Esophagus muscularis mucosa (tissue), 4 donors: ENCODE results near the gene CLDN34. TPM values are rescaled to one million over a fixed set of nuclear protein-coding genes. Genes with fewer than 3 reads are reported as not detected.

Experiments
- DNase-seq: peaks from one replicate; pipeline ENCODE4 v3.0.0-alpha.2; 2017; ENCODE audit errors: extremely low spot score
- H3K27ac ChIP-seq, 4 donors: fragments of 200-600 bp; sonication (generic); replicated peaks in 1 of 4; 1 replicate in 3 of 4; 2 replicates in 1 of 4; pipeline ENCODE4 v1.5.1; 2016 to 2019; ENCODE audit warnings: mild to moderate bottlenecking in 1 of 4
- H3K27me3 ChIP-seq, 4 donors: fragments of 200-600 bp; sonication (generic); one replicate each; pipeline versions ENCODE4 v1.5.1 to v1.6.0; 2016 to 2019
- H3K36me3 ChIP-seq, 4 donors: fragments of 200-600 bp; sonication (generic); one replicate each; pipeline ENCODE4 v1.5.1; 2016 to 2019
- H3K4me1 ChIP-seq, 4 donors: fragments of 200-600 bp; sonication (generic); one replicate each; pipeline ENCODE4 v1.5.1; 2016 to 2019
- H3K4me3 ChIP-seq, 4 donors: fragments of 200-600 bp; sonication (generic); 1 replicate in 2 of 4; 2 replicates in 2 of 4; pipeline ENCODE4 v1.5.1; 2016 to 2019; ENCODE audit warnings: mild to moderate bottlenecking in 4 of 4, moderate library complexity in 1 of 4
- H3K9me3 ChIP-seq, 4 donors: fragments of 200-600 bp; sonication (generic); 1 replicate in 3 of 4; 2 replicates in 1 of 4; pipeline ENCODE4 v1.5.1; 2016 to 2019
- EP300 ChIP-seq: sonication (generic); formaldehyde crosslinking; IDR thresholded peaks from one replicate; pipeline ENCODE4 v1.6.1; 2017; ENCODE audit warnings: antibody characterized with exemption
- POLR2A ChIP-seq: fragments of 450-650 bp; IDR thresholded peaks from one replicate; pipeline ENCODE4 v1.6.1; 2017; ENCODE audit warnings: antibody characterized with exemption, moderate library complexity, mild to moderate bottlenecking, low read depth
- POLR2AphosphoS5 ChIP-seq, 2 donors: sonication (generic); formaldehyde crosslinking; IDR thresholded peaks; one replicate each; pipeline ENCODE4 v1.6.1; 2017; ENCODE audit warnings: antibody characterized with exemption in 2 of 2
- WGBS: methylation state at CpG from one replicate; pipeline ENCODE4 v1.1.5; 2018; 5-methylcytosine and 5-hydroxymethylcytosine counted together
- intact Hi-C: fragments of 100-400 bp; cut with DNase I; formaldehyde crosslinking; loops from one replicate; pipeline ENCODE4 v1.15.1; 2023
- total RNA-seq, 4 donors: library from RNA; depleted of rRNA; stranded (reverse); fragments of >200 nt; gene quantifications; one replicate each; pipeline versions ENCODE4 v1.1.0 to v1.2.1, GENCODE V29; 2016
- TF ChIP-seq, protein P1 (sequence below), 3 experiments: fragments of 200-600 bp in 2 of 3; fragments of 450-650 bp in 1 of 3; sonication (generic) in 2 of 3; IDR thresholded peaks; one replicate each; pipeline ENCODE4 v1.5.1; 2017 to 2019; ENCODE audit warnings: antibody characterized with exemption in 3 of 3, mild to moderate bottlenecking in 2 of 3, moderate library complexity in 1 of 3

The CLDN34 gene
- total RNA-seq, 4 donors from 2014 or later = 0.66 TPM; not detected in 3

DNA sequence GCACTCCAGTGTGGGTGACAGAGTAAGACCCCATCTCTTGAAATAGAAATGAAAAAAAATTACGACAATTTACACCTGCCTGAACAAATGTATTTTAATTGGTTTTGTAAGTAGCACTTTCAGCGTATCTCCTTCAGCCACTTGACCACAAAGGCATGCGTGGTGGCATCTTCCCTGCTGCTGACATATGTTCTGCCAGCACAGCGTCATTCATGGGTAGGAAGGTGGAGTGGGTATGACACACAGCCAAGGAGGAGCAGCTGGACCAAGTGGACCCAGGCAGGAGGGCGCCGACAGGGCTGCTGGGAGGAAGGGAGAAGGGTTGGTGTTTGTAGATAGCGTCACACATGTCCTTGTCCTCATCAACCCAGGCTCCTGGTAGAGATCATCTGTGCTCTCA is 28.6 kb upstream of the CLDN34 start:
- no peak for TF ChIP-seq EP300
- TF ChIP-seq POLR2A = no peak
- TF ChIP-seq POLR2AphosphoS5 (IDR thresholded peaks at IDR 0.05) = no peak
- TF ChIP-seq, protein P1, sequence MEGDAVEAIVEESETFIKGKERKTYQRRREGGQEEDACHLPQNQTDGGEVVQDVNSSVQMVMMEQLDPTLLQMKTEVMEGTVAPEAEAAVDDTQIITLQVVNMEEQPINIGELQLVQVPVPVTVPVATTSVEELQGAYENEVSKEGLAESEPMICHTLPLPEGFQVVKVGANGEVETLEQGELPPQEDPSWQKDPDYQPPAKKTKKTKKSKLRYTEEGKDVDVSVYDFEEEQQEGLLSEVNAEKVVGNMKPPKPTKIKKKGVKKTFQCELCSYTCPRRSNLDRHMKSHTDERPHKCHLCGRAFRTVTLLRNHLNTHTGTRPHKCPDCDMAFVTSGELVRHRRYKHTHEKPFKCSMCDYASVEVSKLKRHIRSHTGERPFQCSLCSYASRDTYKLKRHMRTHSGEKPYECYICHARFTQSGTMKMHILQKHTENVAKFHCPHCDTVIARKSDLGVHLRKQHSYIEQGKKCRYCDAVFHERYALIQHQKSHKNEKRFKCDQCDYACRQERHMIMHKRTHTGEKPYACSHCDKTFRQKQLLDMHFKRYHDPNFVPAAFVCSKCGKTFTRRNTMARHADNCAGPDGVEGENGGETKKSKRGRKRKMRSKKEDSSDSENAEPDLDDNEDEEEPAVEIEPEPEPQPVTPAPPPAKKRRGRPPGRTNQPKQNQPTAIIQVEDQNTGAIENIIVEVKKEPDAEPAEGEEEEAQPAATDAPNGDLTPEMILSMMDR (IDR thresholded peaks at IDR 0.05) = no peak
- DNase-seq = no peak
- intact Hi-C loops = no loop called here
- no peak overlapping the region for H3K4me3 ChIP-seq
- no peaks in the 10 kb centered on the region for H3K9me3 ChIP-seq
- no peak overlapping the region for H3K27ac ChIP-seq
- H3K4me1 ChIP-seq = no peaks in the 10 kb centered on the region
- no peaks in the 10 kb centered on the region for H3K27me3 ChIP-seq
- 89% methylated on average over 7 of the region's 7 CpGs for WGBS
- H3K36me3 ChIP-seq = peaks cover 0 to 9% (median 0%) of the 10 kb centered on the region in 4 donors

DNA sequence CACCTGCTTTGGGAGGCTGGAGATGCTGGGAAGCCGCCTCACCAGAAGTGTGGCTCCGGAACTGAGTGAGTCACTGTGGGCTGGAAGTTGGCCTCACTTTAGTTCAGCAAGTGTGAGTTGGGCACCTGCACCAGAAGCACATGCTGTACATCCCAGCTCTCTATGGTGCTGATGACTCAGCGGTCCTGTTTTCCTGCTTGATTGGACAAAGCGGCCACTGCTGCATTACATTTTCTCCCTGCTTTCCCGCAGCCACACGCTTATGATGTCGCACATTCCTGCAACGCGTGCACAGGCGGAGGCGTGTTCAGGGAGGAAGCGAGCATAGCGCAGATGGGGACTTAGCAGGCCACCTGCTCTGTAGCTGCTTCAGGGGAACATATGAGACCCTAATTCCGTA is 26.7 kb upstream of the CLDN34 start:
- Histone ChIP-seq H3K9me3 (no peaks in the 10 kb centered on the region), H3K4me3 (no peak overlapping the region), H3K4me1 (no peaks in the 10 kb centered on the region), H3K27me3 (no peaks in the 10 kb centered on the region), H3K36me3 (peaks cover 0 to 9% (median 0%) of the 10 kb centered on the region in 4 donors), H3K27ac (no peak overlapping the region)
- TF ChIP-seq, protein P1 (IDR thresholded peaks at IDR 0.05) = no peak
- TF ChIP-seq POLR2AphosphoS5 (IDR thresholded peaks at IDR 0.05) (no peak), EP300 (no peak), POLR2A (no peak)
- intact Hi-C loops = no loop called here
- WGBS = 94% methylated on average over 14 of the region's 14 CpGs
- DNase-seq = no peak

DNA sequence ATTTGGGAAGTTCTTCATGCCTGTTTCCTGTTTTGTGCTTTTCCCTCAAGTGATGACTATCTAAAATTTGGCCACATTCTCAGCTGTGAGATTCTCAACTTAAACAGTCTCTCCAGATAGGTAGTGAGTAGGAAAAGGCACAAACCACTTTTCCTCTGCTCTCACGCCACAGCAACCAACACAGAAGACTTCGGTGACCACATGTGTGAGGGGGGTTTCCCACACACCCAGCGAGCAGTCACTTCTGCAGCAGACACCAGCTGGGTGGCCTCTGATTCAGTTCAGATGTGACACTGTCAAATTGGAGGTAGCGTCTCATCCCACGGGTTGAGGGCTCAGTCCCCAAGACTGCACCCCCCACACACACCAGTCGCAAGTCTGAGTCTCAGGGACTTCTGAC is 25.1 kb upstream of the CLDN34 start:
- 96% methylated on average over 6 of the region's 6 CpGs for WGBS
- Histone ChIP-seq H3K27ac (no peak overlapping the region), H3K27me3 (peaks cover 0 to 5% (median 0%) of the 10 kb centered on the region in 4 donors), H3K4me1 (no peaks in the 10 kb centered on the region), H3K4me3 (no peak overlapping the region), H3K36me3 (peaks cover 0 to 9% (median 0%) of the 10 kb centered on the region in 4 donors), H3K9me3 (no peaks in the 10 kb centered on the region)
- no peak for TF ChIP-seq POLR2AphosphoS5 (IDR thresholded peaks at IDR 0.05)
- no peak for DNase-seq
- intact Hi-C loops = no loop called here

DNA sequence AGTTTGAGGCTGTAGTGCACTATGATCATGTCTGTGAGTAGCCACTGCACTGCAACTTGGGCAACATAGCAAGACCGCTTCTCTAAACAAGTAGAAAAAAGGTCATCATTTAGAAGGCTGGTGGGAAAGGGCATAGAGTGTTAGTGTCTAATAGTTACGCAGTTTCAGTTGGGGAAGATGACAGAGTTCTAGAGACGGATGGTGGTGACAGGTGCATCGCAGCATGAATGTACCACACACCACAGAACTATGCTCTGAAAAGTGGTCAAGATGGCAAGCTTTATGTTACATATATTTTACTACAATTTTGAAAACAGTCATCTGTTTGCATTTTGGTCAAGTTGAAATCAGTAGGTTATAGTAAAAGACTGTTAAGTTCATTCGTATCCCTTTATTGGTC is 23.7 kb upstream of the CLDN34 start:
- Histone ChIP-seq H3K9me3 (no peaks in the 10 kb centered on the region), H3K27me3 (peaks cover 0 to 5% (median 0%) of the 10 kb centered on the region in 4 donors), H3K4me3 (no peak overlapping the region), H3K36me3 (peaks cover 0 to 9% (median 0%) of the 10 kb centered on the region in 4 donors), H3K4me1 (no peaks in the 10 kb centered on the region), H3K27ac (no peak overlapping the region)
- TF ChIP-seq POLR2A (no peak), EP300 (no peak), POLR2AphosphoS5 (IDR thresholded peaks at IDR 0.05) (no peak)
- TF ChIP-seq, protein P1 (IDR thresholded peaks at IDR 0.05) = no peak
- WGBS = 91% methylated on average over 5 of the region's 5 CpGs
- intact Hi-C loops = no loop called here
- DNase-seq = no peak

DNA sequence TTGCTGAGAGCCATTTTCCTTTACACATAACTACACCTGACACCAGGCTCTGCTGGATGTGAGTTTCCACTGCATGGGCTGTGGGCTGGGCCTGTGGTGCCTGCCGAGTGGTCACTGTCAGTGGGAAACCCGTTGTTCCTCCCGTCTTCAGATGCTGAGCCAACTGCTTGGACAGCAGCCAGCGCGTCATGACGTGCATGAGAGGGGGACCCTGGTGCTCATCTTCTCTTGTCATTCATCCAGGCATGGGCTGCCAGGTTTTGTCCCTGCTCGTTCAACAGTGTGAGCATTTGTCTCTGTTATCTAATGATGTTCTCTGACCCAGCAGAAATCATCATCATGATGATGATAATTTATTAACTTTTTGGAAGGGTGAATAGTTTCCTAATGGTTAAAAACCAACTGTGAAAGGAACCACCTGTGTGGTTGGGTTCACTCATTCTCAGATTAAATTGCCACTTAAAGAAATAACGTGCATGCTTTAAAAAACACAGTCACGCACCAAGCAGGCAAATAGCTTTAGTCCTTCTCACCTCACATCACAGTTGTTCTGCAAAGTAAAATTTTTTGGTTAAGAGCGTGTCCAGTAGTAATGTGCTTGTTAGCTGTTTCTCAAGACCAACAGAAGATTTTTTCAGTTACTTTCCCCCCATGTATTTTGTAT is 19.9 kb upstream of the CLDN34 start:
- intact Hi-C loops = no loop called here
- Histone ChIP-seq H3K27me3 (peaks cover 0 to 5% (median 0%) of the 10 kb centered on the region in 4 donors), H3K9me3 (no peaks in the 10 kb centered on the region), H3K4me1 (no peaks in the 10 kb centered on the region), H3K27ac (no peak overlapping the region), H3K36me3 (no peaks in the 10 kb centered on the region), H3K4me3 (no peak overlapping the region)
- TF ChIP-seq, protein P1 (IDR thresholded peaks at IDR 0.05) = no peak
- TF ChIP-seq POLR2AphosphoS5 (IDR thresholded peaks at IDR 0.05) (no peak), POLR2A (no peak), EP300 (no peak)
- 70% methylated on average over 10 of the region's 10 CpGs for WGBS
- DNase-seq = no peak
